ENCODE data around the gene WDR27. TPM values are rescaled to one million over a fixed set of nuclear protein-coding genes. Genes with fewer than 3 reads are reported as not detected.
A peak's percentile ranks its signal among the peaks of the same experiment; 100 is the strongest.

Gene WDR27
- total RNA-seq, 1 donor: 23.9 TPM

DNA sequence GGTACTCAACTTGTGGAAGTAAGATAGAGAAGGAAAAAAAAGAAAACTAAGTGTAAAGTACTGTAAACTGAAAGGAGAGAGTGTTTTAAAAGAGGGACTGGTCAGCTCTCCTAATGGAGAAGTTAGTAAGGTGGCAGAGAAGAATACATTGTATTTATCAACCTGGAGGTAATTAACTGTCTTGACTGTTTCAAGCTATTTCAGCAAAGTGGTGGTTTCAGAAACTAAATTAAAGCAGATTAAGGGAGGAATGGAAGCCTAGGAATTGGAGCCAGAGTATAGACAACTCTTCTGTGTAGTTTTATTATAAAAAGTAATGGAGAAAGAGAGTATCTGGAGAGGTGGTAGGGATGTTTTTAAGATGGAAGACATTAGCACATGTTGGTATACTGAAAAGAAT is 25.1 kb upstream of the WDR27 start:
- Histone ChIP-seq H3K4me2 (ENCODE audit: insufficient read depth, low read length) (no peak overlapping the region), H3K9me3 (ENCODE audit: low read depth, low read length) (no peaks in the 10 kb centered on the region), H2AFZ (ENCODE audit: low read length) (no peak overlapping the region), H3K4me1 (ENCODE audit: insufficient read depth, low read length) (peaks cover 10% of the 10 kb centered on the region), H3K27ac (ENCODE audit: low read depth, low read length) (no peak overlapping the region), H4K20me1 (ENCODE audit: insufficient read depth, low read length) (peaks cover 8% of the 10 kb centered on the region), H3K4me3 (ENCODE audit: insufficient read depth, low read length) (no peak overlapping the region), H3K27me3 (ENCODE audit: insufficient read depth, low read length) (no peaks in the 10 kb centered on the region), H3K79me2 (ENCODE audit: insufficient read depth, low read length) (peaks cover 7% of the 10 kb centered on the region), H3K36me3 (ENCODE audit: insufficient read depth, low read length) (no peaks in the 10 kb centered on the region)
- no peak for DNase-seq (ENCODE audit: insufficient read length, low spot score, missing footprints)
- TF ChIP-seq CTCF (IDR thresholded peaks at IDR 0.05; ENCODE audit: extremely low read depth, low read depth, low read length): no peak

GRCh38 chr6:169726049-169726400 is 24.2 kb upstream of the WDR27 start:
- Histone ChIP-seq H3K4me1 (ENCODE audit: insufficient read depth, low read length) (peaks cover 15% of the 10 kb centered on the region), H2AFZ (ENCODE audit: low read length) (no peak overlapping the region), H3K27ac (ENCODE audit: low read depth, low read length) (peak overlapping the region; percentile 89), H3K27me3 (ENCODE audit: insufficient read depth, low read length) (no peaks in the 10 kb centered on the region), H3K9me3 (ENCODE audit: low read depth, low read length) (no peaks in the 10 kb centered on the region), H3K4me3 (ENCODE audit: insufficient read depth, low read length) (no peak overlapping the region), H3K4me2 (ENCODE audit: insufficient read depth, low read length) (no peak overlapping the region), H3K79me2 (ENCODE audit: insufficient read depth, low read length) (peaks cover 16% of the 10 kb centered on the region), H4K20me1 (ENCODE audit: insufficient read depth, low read length) (peaks cover 10% of the 10 kb centered on the region), H3K36me3 (ENCODE audit: insufficient read depth, low read length) (no peaks in the 10 kb centered on the region)
- DNase-seq (ENCODE audit: insufficient read length, low spot score, missing footprints): no peak
- TF ChIP-seq CTCF (IDR thresholded peaks at IDR 0.05; ENCODE audit: extremely low read depth, low read depth, low read length): no peak

- peak overlapping the region; percentile 76 for H2AFZ ChIP-seq (ENCODE audit: low read length)
- peaks cover 12% of the 10 kb centered on the region for H4K20me1 ChIP-seq (ENCODE audit: insufficient read depth, low read length)
- peak overlapping the region; percentile 89 for H3K27ac ChIP-seq (ENCODE audit: low read depth, low read length)
- TF ChIP-seq CTCF (IDR thresholded peaks at IDR 0.05; ENCODE audit: extremely low read depth, low read depth, low read length): no peak
- H3K4me2 ChIP-seq (ENCODE audit: insufficient read depth, low read length): peak overlapping the region; percentile 86
- peak; percentile 92 for DNase-seq (ENCODE audit: insufficient read length, low spot score, missing footprints)
- peaks cover 15% of the 10 kb centered on the region for H3K4me1 ChIP-seq (ENCODE audit: insufficient read depth, low read length)
- peaks cover 2% of the 10 kb centered on the region for H3K36me3 ChIP-seq (ENCODE audit: insufficient read depth, low read length)
- peak overlapping the region; percentile 77 for H3K4me3 ChIP-seq (ENCODE audit: insufficient read depth, low read length)
- peaks cover 23% of the 10 kb centered on the region for H3K79me2 ChIP-seq (ENCODE audit: insufficient read depth, low read length)
- H3K27me3 ChIP-seq (ENCODE audit: insufficient read depth, low read length): no peaks in the 10 kb centered on the region
- no peaks in the 10 kb centered on the region for H3K9me3 ChIP-seq (ENCODE audit: low read depth, low read length)
Observed at GRCh38 chr6:169725125-169726048, 23.6 kb upstream of the WDR27 start.

- Histone ChIP-seq H2AFZ (ENCODE audit: low read length) (peak within 1 kb of the TSS; percentile 89), H3K27me3 (ENCODE audit: insufficient read depth, low read length) (no peaks in the 10 kb centered on the region), H3K36me3 (ENCODE audit: insufficient read depth, low read length) (peaks cover 3% of the 10 kb centered on the region), H3K27ac (ENCODE audit: low read depth, low read length) (peak within 1 kb of the TSS; percentile 89), H3K4me2 (ENCODE audit: insufficient read depth, low read length) (peak within 1 kb of the TSS; percentile 89), H3K4me3 (ENCODE audit: insufficient read depth, low read length) (peak within 1 kb of the TSS; percentile 90), H4K20me1 (ENCODE audit: insufficient read depth, low read length) (peaks cover 13% of the 10 kb centered on the region), H3K79me2 (ENCODE audit: insufficient read depth, low read length) (peaks cover 29% of the 10 kb centered on the region), H3K9me3 (ENCODE audit: low read depth, low read length) (no peaks in the 10 kb centered on the region), H3K4me1 (ENCODE audit: insufficient read depth, low read length) (peaks cover 15% of the 10 kb centered on the region)
- peak; percentile 92 for DNase-seq (ENCODE audit: insufficient read length, low spot score, missing footprints)
- TF ChIP-seq CTCF (IDR thresholded peaks at IDR 0.05; ENCODE audit: extremely low read depth, low read depth, low read length): no peak
Observed at GRCh38 chr6:169724494-169725124, 22.8 kb upstream of the WDR27 start, which contains the start of gene PHF10. Gene PHF10, minus strand, starts transcription at chr6:169724500. Its CDS starts 569 bp downstream, at chr6:169723931.

Data from osteoblast (primary cell).